CD4-positive, alpha-beta memory T cell (primary cell): ENCODE measurements around the gene NRXN3. TPM values are rescaled to one million over a fixed set of nuclear protein-coding genes. Genes with fewer than 3 reads are reported as not detected.

Experiments used
- CTCF ChIA-PET: fragments of 350-600 bp; sonication (Branson Sonifier 250); formaldehyde crosslinking; loops from one replicate; lab custom pipeline; 2021; ENCODE audit warnings: inconsistent platforms; ENCODE audit not compliant: partially characterized antibody; lab: Charles Lee
- POLR2A ChIA-PET: fragments of 350-600 bp; sonication (Branson Sonifier 250); formaldehyde crosslinking; loops from one replicate; lab custom pipeline; 2021; ENCODE audit not compliant: partially characterized antibody; lab: Charles Lee
- DNase-seq, 5 donors: peaks; one replicate each; pipeline versions ENCODE4 v3.0.0 to v3.0.0-alpha.2; 2020 to 2022; ENCODE audit warnings: mixed read lengths in 1 of 5
- H3K27ac ChIP-seq: one replicate; pipeline ENCODE4 v1.7.0; 2013; ENCODE audit warnings: low read depth, low read length
- H3K27me3 ChIP-seq: 2 replicates; pipeline ENCODE4 v1.7.0; 2013; ENCODE audit warnings: mild to moderate bottlenecking, low read length, moderate library complexity; ENCODE audit not compliant: insufficient read depth
- H3K36me3 ChIP-seq: 2 replicates; pipeline ENCODE4 v1.7.0; 2013; ENCODE audit warnings: mild to moderate bottlenecking, low read length, moderate library complexity; ENCODE audit not compliant: insufficient read depth
- H3K4me1 ChIP-seq: 2 replicates; pipeline ENCODE4 v1.7.0; 2013; ENCODE audit warnings: mild to moderate bottlenecking, low read length, moderate library complexity; ENCODE audit not compliant: insufficient read depth
- H3K4me3 ChIP-seq, 2 donors: one replicate each; pipeline ENCODE4 v1.7.0; 2013; ENCODE audit warnings: low read length in 2 of 2, mild to moderate bottlenecking in 1 of 2
- H3K9me3 ChIP-seq, 2 donors: one replicate each; pipeline ENCODE4 v1.7.0; 2013; ENCODE audit warnings: low read length in 2 of 2, control low read depth in 1 of 2; ENCODE audit not compliant: control insufficient read depth in 1 of 2
- H3K27ac Mint-ChIP-seq, 7 donors: one replicate each; pipeline ENCODE4 v1.8.0; 2020 to 2021; ENCODE audit warnings: mixed read lengths in 7 of 7, mild to moderate bottlenecking in 6 of 7, inconsistent platforms in 3 of 7, moderate library complexity in 3 of 7
- H3K27me3 Mint-ChIP-seq, 2 donors: one replicate each; pipeline ENCODE4 v1.8.0; 2020 to 2021; ENCODE audit warnings: mixed read lengths in 2 of 2
- H3K36me3 Mint-ChIP-seq, 2 donors: one replicate each; pipeline ENCODE4 v1.8.0; 2020 to 2021; ENCODE audit warnings: mixed read lengths in 2 of 2, inconsistent platforms in 1 of 2, mild to moderate bottlenecking in 1 of 2
- H3K4me1 Mint-ChIP-seq, 4 donors: one replicate each; pipeline ENCODE4 v1.8.0; 2020 to 2021; ENCODE audit warnings: mixed read lengths in 4 of 4, mild to moderate bottlenecking in 1 of 4
- H3K4me3 Mint-ChIP-seq, 8 donors: one replicate each; pipeline ENCODE4 v1.8.0; 2020 to 2021; ENCODE audit warnings: mixed read lengths in 8 of 8, mild to moderate bottlenecking in 7 of 8, moderate library complexity in 6 of 8, inconsistent platforms in 3 of 8
- H3K9me3 Mint-ChIP-seq, 8 donors: one replicate each; pipeline ENCODE4 v1.8.0; 2020 to 2021; ENCODE audit warnings: mixed read lengths in 8 of 8, mild to moderate bottlenecking in 5 of 8, inconsistent platforms in 3 of 8, moderate library complexity in 1 of 8
- intact Hi-C: fragments of 100-400 bp; cut with micrococcal nuclease; formaldehyde crosslinking; loops from one replicate; pipeline ENCODE4 v1.15.1; 2023
- polyA plus RNA-seq, 2 donors: library from polyadenylated mRNA; unstranded; fragments of 300-500 nt; fragmentation: Illumina TruSeq; gene quantifications; one replicate each; pipeline ENCODE4 v1.2.3, GENCODE V29; 2021
- total RNA-seq, 2 experiments: library from RNA; stranded (reverse); gene quantifications; one replicate each; pipeline ENCODE4 v1.2.3, GENCODE V29; 2021

Gene NRXN3
- total and polyA plus RNA-seq, 4 experiments from 2014 or later, result not detected

DNA sequence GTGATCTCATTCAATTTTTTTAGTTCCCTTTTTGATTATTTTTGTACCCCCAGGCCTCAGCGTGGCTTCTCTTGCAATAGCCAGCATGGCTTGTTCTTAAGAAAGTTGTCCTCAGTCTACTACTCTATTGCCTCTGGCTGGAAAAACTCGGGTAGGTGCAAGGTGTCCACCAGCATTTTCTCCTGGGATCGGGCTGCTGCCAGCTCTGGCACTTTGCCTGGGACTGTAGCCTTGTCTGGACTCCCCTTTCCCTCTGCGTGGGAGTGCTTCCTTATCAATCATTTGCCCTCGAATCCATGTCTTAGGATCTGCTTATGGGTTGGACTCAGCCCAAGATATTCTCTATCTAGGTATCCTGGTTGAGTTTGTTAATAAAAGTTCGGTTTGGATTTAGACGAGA, 1267.8 kb downstream of the NRXN3 start:
- POLR2A ChIA-PET, result no interaction called here
- intact Hi-C loops, result no loop called here
- Mint-ChIP-seq H3K4me1 (no peaks in the 10 kb centered on the region), H3K9me3 (peaks cover 0 to 7% (median 4%) of the 10 kb centered on the region in 8 donors), H3K4me3 (no peak overlapping the region), H3K27me3 (no peaks in the 10 kb centered on the region), H3K36me3 (no peaks in the 10 kb centered on the region), H3K27ac (no peak overlapping the region)
- no peaks in the 10 kb centered on the region for H3K36me3 ChIP-seq
- no peak for DNase-seq
- H3K4me1 ChIP-seq, result no peaks in the 10 kb centered on the region
- no peaks in the 10 kb centered on the region for H3K27me3 ChIP-seq
- H3K27ac ChIP-seq, result no peak overlapping the region
- H3K4me3 ChIP-seq, result no peak overlapping the region
- CTCF ChIA-PET, result no interaction called here
- no peaks in the 10 kb centered on the region for H3K9me3 ChIP-seq

- Mint-ChIP-seq H3K27me3 (no peaks in the 10 kb centered on the region), H3K4me3 (no peak overlapping the region), H3K9me3 (peaks cover 0 to 12% (median 5%) of the 10 kb centered on the region in 8 donors), H3K27ac (no peak overlapping the region), H3K36me3 (no peaks in the 10 kb centered on the region), H3K4me1 (no peaks in the 10 kb centered on the region)
- DNase-seq, result no peak
- Histone ChIP-seq H3K27me3 (no peaks in the 10 kb centered on the region), H3K9me3 (no peaks in the 10 kb centered on the region), H3K4me1 (no peaks in the 10 kb centered on the region), H3K27ac (no peak overlapping the region), H3K36me3 (no peaks in the 10 kb centered on the region), H3K4me3 (no peak overlapping the region)
- intact Hi-C loops, result no loop called here
- POLR2A ChIA-PET, result no interaction called here
- CTCF ChIA-PET, result no interaction called here
Observed at GRCh38 chr14:79438696-79439342, 1268.6 kb downstream of the NRXN3 start.

GRCh38 chr14:79442786-79443185, 1272.6 kb downstream of the NRXN3 start:
- no peak overlapping the region for H3K4me3 Mint-ChIP-seq
- H3K4me1 Mint-ChIP-seq, result no peaks in the 10 kb centered on the region
- Histone ChIP-seq H3K9me3 (no peaks in the 10 kb centered on the region), H3K4me1 (no peaks in the 10 kb centered on the region), H3K27me3 (no peaks in the 10 kb centered on the region), H3K27ac (no peak overlapping the region), H3K36me3 (no peaks in the 10 kb centered on the region), H3K4me3 (no peak overlapping the region)
- intact Hi-C loops, result no loop called here
- ChIA-PET CTCF (no interaction called here), POLR2A (no interaction called here)
- H3K9me3 Mint-ChIP-seq, result peaks cover 0 to 7% (median 3%) of the 10 kb centered on the region in 8 donors
- H3K27ac Mint-ChIP-seq, result no peak overlapping the region
- no peak for DNase-seq
- no peaks in the 10 kb centered on the region for H3K36me3 Mint-ChIP-seq
- no peaks in the 10 kb centered on the region for H3K27me3 Mint-ChIP-seq

DNA sequence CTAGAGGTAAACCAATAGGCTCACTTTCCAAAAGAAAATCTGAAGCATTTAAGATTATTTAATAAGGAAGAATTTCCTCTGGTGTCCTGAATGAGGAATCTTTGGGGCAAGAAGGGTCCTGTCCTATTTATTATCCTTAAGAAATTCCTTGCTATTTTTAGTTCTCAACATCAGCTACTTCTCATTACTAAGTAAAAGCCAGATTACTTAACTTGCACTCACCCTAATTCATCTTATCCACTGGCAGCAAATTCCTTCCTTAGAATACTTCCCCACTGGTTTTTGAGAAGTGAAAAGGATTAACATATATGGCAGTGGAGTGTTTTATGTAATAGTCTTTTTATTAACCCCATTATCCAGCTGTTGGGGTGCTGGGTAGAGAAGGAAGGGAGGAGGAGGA, 1273.4 kb downstream of the NRXN3 start:
- Histone ChIP-seq H3K36me3 (no peaks in the 10 kb centered on the region), H3K9me3 (no peaks in the 10 kb centered on the region), H3K4me1 (no peaks in the 10 kb centered on the region), H3K27ac (no peak overlapping the region), H3K4me3 (no peak overlapping the region), H3K27me3 (no peaks in the 10 kb centered on the region)
- intact Hi-C loops, result no loop called here
- no peak overlapping the region for H3K27ac Mint-ChIP-seq
- H3K9me3 Mint-ChIP-seq, result peaks cover 0 to 8% (median 5%) of the 10 kb centered on the region in 8 donors
- H3K36me3 Mint-ChIP-seq, result no peaks in the 10 kb centered on the region
- H3K27me3 Mint-ChIP-seq, result no peaks in the 10 kb centered on the region
- H3K4me3 Mint-ChIP-seq, result no peak overlapping the region
- DNase-seq, result no peak
- H3K4me1 Mint-ChIP-seq, result no peaks in the 10 kb centered on the region
- ChIA-PET CTCF (no interaction called here), POLR2A (no interaction called here)

GRCh38 chr14:79448960-79449359, 1278.8 kb downstream of the NRXN3 start:
- Histone ChIP-seq H3K4me3 (no peak overlapping the region), H3K9me3 (no peaks in the 10 kb centered on the region), H3K27me3 (no peaks in the 10 kb centered on the region), H3K27ac (no peak overlapping the region), H3K4me1 (no peaks in the 10 kb centered on the region), H3K36me3 (no peaks in the 10 kb centered on the region)
- Mint-ChIP-seq H3K4me3 (no peak overlapping the region), H3K9me3 (peaks cover 0 to 6% (median 3%) of the 10 kb centered on the region in 8 donors), H3K36me3 (no peaks in the 10 kb centered on the region), H3K4me1 (no peaks in the 10 kb centered on the region), H3K27me3 (no peaks in the 10 kb centered on the region), H3K27ac (no peak overlapping the region)
- POLR2A ChIA-PET, result no interaction called here
- intact Hi-C loops, result no loop called here
- CTCF ChIA-PET, result no interaction called here
- no peak for DNase-seq

GRCh38 chr14:79451601-79452000, 1281.4 kb downstream of the NRXN3 start:
- H3K27me3 Mint-ChIP-seq, result no peaks in the 10 kb centered on the region
- Histone ChIP-seq H3K27ac (no peak overlapping the region), H3K27me3 (no peaks in the 10 kb centered on the region), H3K4me3 (no peak overlapping the region), H3K36me3 (no peaks in the 10 kb centered on the region), H3K4me1 (no peaks in the 10 kb centered on the region), H3K9me3 (no peaks in the 10 kb centered on the region)
- peaks cover 0 to 6% (median 3%) of the 10 kb centered on the region in 8 donors for H3K9me3 Mint-ChIP-seq
- H3K4me1 Mint-ChIP-seq, result no peaks in the 10 kb centered on the region
- no peaks in the 10 kb centered on the region for H3K36me3 Mint-ChIP-seq
- no peak for DNase-seq
- ChIA-PET POLR2A (no interaction called here), CTCF (interaction anchor here (0.5 kb wide), 1 partner anchor 845 kb away, joined by 3 read pairs; no protein-coding TSS in a partner anchor)
- no peak overlapping the region for H3K4me3 Mint-ChIP-seq
- H3K27ac Mint-ChIP-seq, result no peak overlapping the region
- intact Hi-C loops, result no loop called here

DNA sequence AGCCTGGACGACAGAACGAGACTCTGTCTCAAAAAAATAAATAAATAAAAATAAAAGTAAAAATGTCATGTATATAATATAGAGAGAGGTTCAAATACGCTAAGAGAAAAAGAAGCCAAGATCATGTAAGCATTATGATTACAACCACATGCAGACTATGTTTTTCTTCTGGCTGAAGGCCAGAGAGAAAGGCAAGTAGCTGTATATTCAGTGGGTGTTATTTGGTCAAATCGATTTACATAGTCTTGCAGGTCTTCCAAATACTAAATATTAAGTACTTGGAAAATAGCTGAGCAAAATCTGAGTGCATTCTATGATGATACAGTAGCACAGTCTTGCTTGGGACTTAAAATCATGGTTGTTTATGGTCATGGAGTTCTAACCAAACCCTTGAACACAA, 1283.1 kb downstream of the NRXN3 start:
- CTCF ChIA-PET, result no interaction called here
- POLR2A ChIA-PET, result no interaction called here
- Histone ChIP-seq H3K27ac (no peak overlapping the region), H3K9me3 (no peaks in the 10 kb centered on the region), H3K36me3 (no peaks in the 10 kb centered on the region), H3K4me3 (no peak overlapping the region), H3K4me1 (no peaks in the 10 kb centered on the region), H3K27me3 (no peaks in the 10 kb centered on the region)
- intact Hi-C loops, result no loop called here
- Mint-ChIP-seq H3K27ac (no peak overlapping the region), H3K4me1 (no peaks in the 10 kb centered on the region), H3K4me3 (no peak overlapping the region), H3K36me3 (no peaks in the 10 kb centered on the region), H3K27me3 (no peaks in the 10 kb centered on the region), H3K9me3 (peaks cover 0 to 5% (median 0%) of the 10 kb centered on the region in 8 donors)
- no peak for DNase-seq
